GM19328 (cell line): ENCODE measurements around the gene HCFC1.

ENCODE experiments used
- ATAC-seq: cut with Tn5 transposase; IDR thresholded peaks from one replicate; pipeline ENCODE4 v1.9.1; 2021; ENCODE audit warnings: mild to moderate bottlenecking, moderate library complexity; ENCODE audit not compliant: unreplicated experiment

The HCFC1 gene

DNA sequence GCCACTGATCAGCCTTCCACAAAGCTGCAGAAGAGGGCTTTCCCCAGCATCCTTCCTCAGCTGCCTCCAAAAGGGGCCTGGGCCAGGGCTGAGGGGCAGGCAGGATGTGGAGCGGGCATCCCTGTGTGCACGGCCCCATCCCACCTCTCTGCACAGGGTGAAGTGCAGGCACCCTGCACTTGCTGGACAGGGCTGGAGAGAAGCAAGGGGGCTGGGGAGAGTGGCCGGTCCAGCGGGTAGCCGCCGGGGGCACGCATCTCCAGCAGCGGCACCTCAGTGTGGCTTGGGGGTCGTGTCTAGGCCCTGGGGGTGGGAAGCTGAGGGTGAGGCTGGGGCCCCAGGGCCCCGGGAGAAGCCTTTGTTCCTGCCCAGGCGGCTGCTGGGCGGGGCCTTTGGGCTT, 64.2 kb downstream of the HCFC1 start:
- ATAC-seq: no peak

DNA sequence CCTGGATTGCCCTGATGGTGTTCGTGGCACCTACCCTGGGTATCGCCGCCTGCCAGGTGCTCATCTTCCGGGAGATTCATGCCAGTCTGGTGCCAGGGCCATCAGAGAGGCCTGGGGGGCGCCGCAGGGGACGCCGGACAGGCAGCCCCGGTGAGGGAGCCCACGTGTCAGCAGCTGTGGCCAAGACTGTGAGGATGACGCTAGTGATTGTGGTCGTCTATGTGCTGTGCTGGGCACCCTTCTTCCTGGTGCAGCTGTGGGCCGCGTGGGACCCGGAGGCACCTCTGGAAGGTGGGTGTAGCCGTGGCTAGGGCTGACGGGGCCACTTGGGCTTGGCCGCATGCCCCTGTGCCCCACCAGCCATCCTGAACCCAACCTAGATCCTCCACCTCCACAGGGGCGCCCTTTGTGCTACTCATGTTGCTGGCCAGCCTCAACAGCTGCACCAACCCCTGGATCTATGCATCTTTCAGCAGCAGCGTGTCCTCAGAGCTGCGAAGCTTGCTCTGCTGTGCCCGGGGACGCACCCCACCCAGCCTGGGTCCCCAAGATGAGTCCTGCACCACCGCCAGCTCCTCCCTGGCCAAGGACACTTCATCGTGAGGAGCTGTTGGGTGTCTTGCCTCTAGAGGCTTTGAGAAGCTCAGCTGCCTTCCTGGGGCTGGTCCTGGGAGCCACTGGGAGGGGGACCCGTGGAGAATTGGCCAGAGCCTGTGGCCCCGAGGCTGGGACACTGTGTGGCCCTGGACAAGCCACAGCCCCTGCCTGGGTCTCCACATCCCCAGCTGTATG, 65.3 kb downstream of the HCFC1 start:
- no peak for ATAC-seq

GRCh38 chrX:153905481-153906095, 66.0 kb downstream of the HCFC1 start:
- no peak for ATAC-seq

GRCh38 chrX:153903991-153904957, 67.3 kb downstream of the HCFC1 start, which contains the start of gene AVPR2:
AVPR2 (plus strand) TSS chrX:153904673; CDS start chrX:153905146, 473 bp downstream.
- ATAC-seq: no peak

DNA sequence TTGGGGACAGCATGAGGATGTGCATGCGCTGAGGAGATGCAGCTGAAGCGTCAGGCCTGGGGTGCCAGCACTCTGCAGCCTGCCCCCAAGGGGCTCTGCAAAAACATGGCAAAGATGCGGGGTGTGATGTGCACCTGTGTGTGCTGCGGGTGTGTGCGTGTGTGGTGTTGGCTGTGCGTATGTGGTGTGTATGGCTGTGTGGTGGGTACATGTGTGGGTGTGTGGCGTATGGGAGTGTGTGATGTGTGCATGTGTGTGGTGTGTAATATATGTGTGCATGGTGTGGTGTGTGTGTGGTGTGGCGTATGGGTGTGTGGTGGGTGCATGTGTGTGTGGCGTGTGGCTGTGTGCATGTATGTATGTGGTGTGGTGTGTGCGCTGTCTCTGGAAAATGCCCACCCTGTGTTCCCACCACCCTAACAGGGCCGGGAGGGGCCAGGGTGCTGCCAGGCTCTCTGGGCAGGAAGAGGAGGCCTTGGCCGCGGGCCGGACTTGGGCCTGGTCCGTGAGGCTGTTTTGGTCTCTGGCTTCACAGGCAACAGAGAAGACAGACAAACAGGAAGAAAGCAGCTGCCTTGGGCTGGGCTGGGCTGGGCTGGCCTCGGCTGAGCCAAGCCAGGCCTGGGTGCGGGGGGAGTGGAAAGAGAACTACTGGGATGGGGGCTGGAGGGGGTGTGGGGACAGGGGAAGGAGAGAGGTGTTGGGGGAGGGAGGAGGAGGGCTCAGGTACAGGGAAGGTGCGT, 68.2 kb downstream of the HCFC1 start:
- no peak for ATAC-seq

- no peak for ATAC-seq
These were observed 69.2 kb downstream of the HCFC1 start for GRCh38 chrX:153902385-153902784.

GRCh38 chrX:153901753-153902140, 69.9 kb downstream of the HCFC1 start:
- ATAC-seq: no peak

GRCh38 chrX:153900831-153901752, 70.5 kb downstream of the HCFC1 start:
- no peak for ATAC-seq

DNA sequence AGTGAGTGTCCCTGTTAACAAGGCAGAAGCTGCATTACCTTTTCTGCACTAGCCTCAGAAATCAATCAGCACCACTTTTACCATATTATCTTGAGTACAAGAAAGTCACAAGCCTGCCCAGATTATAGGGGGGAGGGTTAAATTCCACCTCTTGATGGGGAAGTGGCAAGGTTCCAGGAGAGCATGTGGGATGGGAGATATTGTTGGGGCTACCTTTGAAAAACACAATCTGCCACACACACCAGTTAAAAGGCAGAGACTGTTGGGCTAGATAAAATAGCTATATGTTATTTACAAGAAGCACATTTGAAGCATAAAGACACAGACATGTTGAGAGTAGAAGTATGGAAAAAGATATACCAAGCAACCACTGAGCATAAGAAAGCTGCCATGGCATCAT, 73.7 kb downstream of the HCFC1 start:
- ATAC-seq: no peak
